Suprapubic skin (tissue), 3 donors: ENCODE results near the gene LPP.

Source experiments
- POLR2AphosphoS5 ChIP-seq, 3 donors: sonication (generic); formaldehyde crosslinking; IDR thresholded peaks; one replicate each; pipeline ENCODE4 v1.6.1; 2017; ENCODE audit warnings: antibody characterized with exemption in 3 of 3
- TF ChIP-seq, protein P1 (sequence below), 2 donors: fragments of 200-600 bp in 1 of 2; fragments of 450-650 bp in 1 of 2; sonication (generic) in 1 of 2; IDR thresholded peaks; one replicate each; pipeline ENCODE4 v1.5.1; 2016 to 2019; ENCODE audit warnings: antibody characterized with exemption in 2 of 2, mild to moderate bottlenecking in 1 of 2, moderate library complexity in 1 of 2

DNA sequence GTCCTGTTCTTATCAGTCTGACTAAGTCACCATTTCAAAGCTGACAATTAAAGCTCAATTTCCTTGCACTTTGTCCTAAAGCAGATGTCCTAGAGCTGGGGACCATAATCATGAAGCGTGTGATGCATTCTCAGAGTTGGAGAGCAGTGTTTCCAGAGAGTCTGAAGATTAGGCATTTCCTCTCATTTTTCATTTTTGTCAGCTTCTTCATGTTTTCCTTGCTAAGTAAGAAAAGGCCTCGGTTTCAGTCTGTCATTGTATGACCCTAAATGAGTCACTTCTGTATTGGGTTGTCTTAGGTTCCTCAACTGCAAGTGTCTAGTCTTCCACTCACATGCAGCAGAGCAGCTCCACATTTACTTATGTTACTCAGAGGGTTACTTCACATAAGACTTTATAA is 760.6 kb downstream of the LPP start:
- TF ChIP-seq, protein P1, sequence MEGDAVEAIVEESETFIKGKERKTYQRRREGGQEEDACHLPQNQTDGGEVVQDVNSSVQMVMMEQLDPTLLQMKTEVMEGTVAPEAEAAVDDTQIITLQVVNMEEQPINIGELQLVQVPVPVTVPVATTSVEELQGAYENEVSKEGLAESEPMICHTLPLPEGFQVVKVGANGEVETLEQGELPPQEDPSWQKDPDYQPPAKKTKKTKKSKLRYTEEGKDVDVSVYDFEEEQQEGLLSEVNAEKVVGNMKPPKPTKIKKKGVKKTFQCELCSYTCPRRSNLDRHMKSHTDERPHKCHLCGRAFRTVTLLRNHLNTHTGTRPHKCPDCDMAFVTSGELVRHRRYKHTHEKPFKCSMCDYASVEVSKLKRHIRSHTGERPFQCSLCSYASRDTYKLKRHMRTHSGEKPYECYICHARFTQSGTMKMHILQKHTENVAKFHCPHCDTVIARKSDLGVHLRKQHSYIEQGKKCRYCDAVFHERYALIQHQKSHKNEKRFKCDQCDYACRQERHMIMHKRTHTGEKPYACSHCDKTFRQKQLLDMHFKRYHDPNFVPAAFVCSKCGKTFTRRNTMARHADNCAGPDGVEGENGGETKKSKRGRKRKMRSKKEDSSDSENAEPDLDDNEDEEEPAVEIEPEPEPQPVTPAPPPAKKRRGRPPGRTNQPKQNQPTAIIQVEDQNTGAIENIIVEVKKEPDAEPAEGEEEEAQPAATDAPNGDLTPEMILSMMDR (IDR thresholded peaks at IDR 0.05) = no peak
- no peak for TF ChIP-seq POLR2AphosphoS5 (IDR thresholded peaks at IDR 0.05)
